ENCODE results near the gene MYLIP. TPM values are rescaled to one million over a fixed set of nuclear protein-coding genes. Genes with fewer than 3 reads are reported as not detected.

MYLIP gene
- total and polyA plus RNA-seq, 2 experiments from 2014 or later: 26.7 to 33.8 TPM

- TF ChIP-seq CTCF (conservative IDR thresholded peaks at IDR 0.05; ENCODE audit: low read depth in 2 of 2) (no peak), ZNF114 (CRISPR knock-in tag; IDR thresholded peaks at IDR 0.05) (no peak), REST (IDR thresholded peaks at IDR 0.05; ENCODE audit: unreplicated experiment) (no peak)
Observed at GRCh38 chr6:16145038-16145437, 16.2 kb downstream of the MYLIP start (continued).

- H3K27me3 Mint-ChIP-seq (ENCODE audit: insufficient read depth, low read depth, poor library complexity): no peaks in the 10 kb centered on the region
- no peak overlapping the region for H3K4me2 ChIP-seq
- no peak overlapping the region for H3K27ac Mint-ChIP-seq
- no peak overlapping the region for H3K4me3 ChIP-seq
- no peak for ATAC-seq
- H3K27me3 ChIP-seq (ENCODE audit: insufficient read depth): no peaks in the 10 kb centered on the region
- H3K4me1 Mint-ChIP-seq: peaks cover 10% of the 10 kb centered on the region
- H2AFZ ChIP-seq: no peak overlapping the region
- H3K4me1 ChIP-seq (ENCODE audit: insufficient read depth): no peaks in the 10 kb centered on the region
- peaks cover 59% of the 10 kb centered on the region for H3K36me3 ChIP-seq (ENCODE audit: insufficient read depth)
- no peaks in the 10 kb centered on the region for H3K9me2 ChIP-seq (ENCODE audit: insufficient read depth)
- peaks cover 22% of the 10 kb centered on the region for H4K20me1 ChIP-seq (replicated peaks; ENCODE audit: insufficient read depth)
- peaks cover 60% of the 10 kb centered on the region for H3K79me2 ChIP-seq (replicated peaks; ENCODE audit: insufficient read depth)
- H3F3A ChIP-seq (replicated peaks; ENCODE audit: low read depth): 0 out of 2 replicates have a peak, but pooled peaks cover 3% of the 10 kb centered on the region
- no peaks in the 10 kb centered on the region for H3K9me3 Mint-ChIP-seq
- no peak for DNase-seq (ENCODE audit: low spot score)
- no peak overlapping the region for H3K27ac ChIP-seq (ENCODE audit: low read depth)
- peaks cover 97% of the 10 kb centered on the region for H3K36me3 Mint-ChIP-seq (ENCODE audit: low read depth)
- H3K4me3 Mint-ChIP-seq: no peak overlapping the region
- TF ChIP-seq ZNF331 (CRISPR knock-in tag; IDR thresholded peaks at IDR 0.05; ENCODE audit: low read depth): no peak
- no peak for TF ChIP-seq NANOG (IDR thresholded peaks at IDR 0.05; ENCODE audit: borderline replicate concordance)
- TF ChIP-seq ZNF462 (CRISPR knock-in tag; IDR thresholded peaks at IDR 0.05): no peak
- no peak for TF ChIP-seq CREB1 (CRISPR knock-in tag; IDR thresholded peaks at IDR 0.05; ENCODE audit: low read depth)
- TF ChIP-seq STAT1 (IDR thresholded peaks at IDR 0.05; ENCODE audit: unreplicated experiment): no peak
- no peak for TF ChIP-seq ZNF114 (CRISPR knock-in tag; IDR thresholded peaks at IDR 0.05)
- no peak for TF ChIP-seq POLR2AphosphoS5 (IDR thresholded peaks at IDR 0.05; ENCODE audit: low read depth)
- TF ChIP-seq EZH2phosphoT487 (IDR thresholded peaks at IDR 0.05; ENCODE audit: unreplicated experiment): no peak
- TF ChIP-seq REST (IDR thresholded peaks at IDR 0.05; ENCODE audit: unreplicated experiment): no peak
Observed at GRCh38 chr6:16146028-16146427, 17.1 kb downstream of the MYLIP start.
